OCI-LY7 (cell line): ENCODE measurements around the gene MYCL. TPM values are rescaled to one million over a fixed set of nuclear protein-coding genes. Genes with fewer than 3 reads are reported as not detected.

Experiments
- BruUV-seq: library from RNA; stranded (reverse); fragments of 400-500 nt; replicated peaks from 2 replicates; lab custom pipeline; 2021; lab: Mats Ljungman, UMichigan
- CTCF ChIA-PET: fragments of 300-600 bp; sonication (Branson Sonifier 250); formaldehyde crosslinking; loops from one replicate; lab custom pipeline; 2022; ENCODE audit warnings: antibody characterized with exemption; ENCODE audit not compliant: unreplicated experiment; lab: Charles Lee
- POLR2A ChIA-PET: fragments of 300-600 bp; sonication (Branson Sonifier 250); formaldehyde crosslinking; loops from one replicate; lab custom pipeline; 2022; ENCODE audit warnings: antibody characterized with exemption; lab: Charles Lee
- DNase-seq: peaks from one replicate; pipeline ENCODE4 v3.0.0-alpha.2; 2015; ENCODE audit warnings: low spot score
- H2AFZ ChIP-seq: fragments of 200-600 bp; sonication (generic), shearing (Covaris generic); 2 replicates; pipeline ENCODE4 v1.6.1; 2014; ENCODE audit warnings: mild to moderate bottlenecking, antibody characterized with exemption, low read length, moderate library complexity
- H3K27ac ChIP-seq: fragments of 200-600 bp; sonication (generic); 2 replicates; pipeline ENCODE4 v1.5.1; 2014; ENCODE audit warnings: mixed run types, low read depth, mild to moderate bottlenecking, moderate library complexity, low read length, inconsistent platforms; ENCODE audit not compliant: poor library complexity, severe bottlenecking
- H3K36me3 ChIP-seq: fragments of 200-600 bp; sonication (generic); 2 replicates; pipeline ENCODE4 v1.6.1; 2014; ENCODE audit warnings: mild to moderate bottlenecking, antibody characterized with exemption, low read length, moderate library complexity, mixed read lengths; ENCODE audit not compliant: insufficient read depth
- H3K4me1 ChIP-seq: fragments of 200-600 bp; sonication (generic); 2 replicates; pipeline ENCODE4 v1.5.1; 2014; ENCODE audit warnings: mild to moderate bottlenecking, low read length; ENCODE audit not compliant: insufficient read depth, poor library complexity, severe bottlenecking
- H3K4me2 ChIP-seq: fragments of 200-600 bp; sonication (generic); 2 replicates; pipeline ENCODE4 v1.6.1; 2014; ENCODE audit warnings: mild to moderate bottlenecking, low read length
- H3K4me3 ChIP-seq: fragments of 200-600 bp; sonication (generic); 2 replicates; pipeline ENCODE4 v1.5.1; 2014; ENCODE audit warnings: mild to moderate bottlenecking, low read depth, low read length; ENCODE audit not compliant: poor library complexity, severe bottlenecking
- H3K79me2 ChIP-seq: fragments of 200-600 bp; sonication (generic); 2 replicates; pipeline ENCODE4 v1.6.1; 2016; ENCODE audit warnings: low read depth, mild to moderate bottlenecking, low read length, moderate library complexity, mixed read lengths; ENCODE audit not compliant: insufficient read depth
- H3K9me2 ChIP-seq: fragments of 200-600 bp; sonication (generic); 2 replicates; pipeline ENCODE4 v1.6.1; 2016; ENCODE audit warnings: mild to moderate bottlenecking, low read length, mixed read lengths; ENCODE audit not compliant: insufficient read depth
- H3K9me3 ChIP-seq: fragments of 200-600 bp; sonication (generic); 2 replicates; pipeline ENCODE4 v1.6.1; 2014; ENCODE audit warnings: mild to moderate bottlenecking, mixed run types, low read length, mixed read lengths
- H4K20me1 ChIP-seq: fragments of 200-600 bp; sonication (generic); 2 replicates; pipeline ENCODE4 v1.6.1; 2014; ENCODE audit warnings: mild to moderate bottlenecking, antibody characterized with exemption, low read length, moderate library complexity, mixed read lengths; ENCODE audit not compliant: insufficient read depth
- CTCF ChIP-seq: fragments of 200-600 bp; sonication (generic); conservative IDR thresholded peaks from 2 replicates; pipeline ENCODE4 v1.5.1; 2014; ENCODE audit warnings: mild to moderate bottlenecking, antibody characterized with exemption, low read length, moderate library complexity, mixed read lengths
- EZH2phosphoT487 ChIP-seq: fragments of 200-600 bp; sonication (generic); IDR thresholded peaks from 2 replicates; pipeline ENCODE4 v1.6.1; 2018; ENCODE audit warnings: low read depth, borderline replicate concordance, mild to moderate bottlenecking, mixed run types, antibody characterized with exemption, low read length, moderate library complexity, mixed read lengths
- intact Hi-C: fragments of 100-400 bp; cut with micrococcal nuclease; formaldehyde crosslinking; loops from one replicate; pipeline ENCODE4 v1.10.0; 2022; ENCODE audit not compliant: unreplicated experiment
- total RNA-seq, 2 experiments: library from RNA; depleted of rRNA in 1 of 2; stranded (reverse); fragments of >200 nt in 1 of 2; shearing (Covaris generic) in 1 of 2; gene quantifications; 2 replicates each; pipeline ENCODE4 v1.2.3, GENCODE V29; 2014 to 2022

Gene MYCL
- total RNA-seq, 2 experiments from 2014 or later: 0.41 to 1.0 TPM

GRCh38 chr1:39910263-39910662, 8.5 kb upstream of the MYCL start:
- Histone ChIP-seq H3K9me3 (peaks cover 11% of the 10 kb centered on the region; the same call in 1 of the 2 replicates), H3K4me2 (no peak overlapping the region), H3K4me3 (no peak overlapping the region), H3K9me2 (no peaks in the 10 kb centered on the region), H3K27ac (no peak overlapping the region), H3K79me2 (no peaks in the 10 kb centered on the region), H3K36me3 (no peaks in the 10 kb centered on the region), H2AFZ (no peak overlapping the region), H4K20me1 (no peaks in the 10 kb centered on the region), H3K4me1 (no peaks in the 10 kb centered on the region)
- TF ChIP-seq CTCF (no peak), EZH2phosphoT487 (no peak)
- CTCF ChIA-PET: interaction anchor here (0.7 kb wide), 1 partner anchor 9 kb away, joined by 3 read pairs; the partner anchor contains the start of gene MYCL
- DNase-seq: no peak
- intact Hi-C loops: no loop called here
- POLR2A ChIA-PET: interaction anchor here (0.6 kb wide), 1 partner anchor 62 kb away, joined by 4 read pairs; no protein-coding TSS in a partner anchor
- no TSS peak for BruUV-seq

- no peak for TF ChIP-seq EZH2phosphoT487
- TF ChIP-seq CTCF: no peak
- DNase-seq: no peak
- no TSS peak for BruUV-seq
- Histone ChIP-seq H3K4me2 (no peak overlapping the region), H3K27ac (no peak overlapping the region), H3K9me3 (peaks cover 11% of the 10 kb centered on the region; the same call in 1 of the 2 replicates), H2AFZ (no peak overlapping the region), H3K79me2 (no peaks in the 10 kb centered on the region), H4K20me1 (no peaks in the 10 kb centered on the region), H3K9me2 (no peaks in the 10 kb centered on the region), H3K4me1 (no peaks in the 10 kb centered on the region), H3K4me3 (no peak overlapping the region), H3K36me3 (no peaks in the 10 kb centered on the region)
- ChIA-PET POLR2A (no interaction called here), CTCF (no interaction called here)
- intact Hi-C loops: no loop called here
These were observed 6.8 kb upstream of the MYCL start for GRCh38 chr1:39908534-39908933.

- intact Hi-C loops: no loop called here
- CTCF ChIA-PET: no interaction called here
- Histone ChIP-seq H3K4me3 (no peak overlapping the region), H3K4me1 (no peaks in the 10 kb centered on the region), H3K36me3 (no peaks in the 10 kb centered on the region), H3K9me2 (no peaks in the 10 kb centered on the region), H3K4me2 (no peak overlapping the region), H3K27ac (no peak overlapping the region), H3K9me3 (peaks cover 11% of the 10 kb centered on the region; the same call in 1 of the 2 replicates), H4K20me1 (no peaks in the 10 kb centered on the region), H3K79me2 (no peaks in the 10 kb centered on the region), H2AFZ (no peak overlapping the region)
- POLR2A ChIA-PET: interaction anchor here (0.7 kb wide), 2 partner anchors 23 to 27 kb away, joined by 3 to 5 read pairs; no protein-coding TSS in a partner anchor
- no peak for TF ChIP-seq CTCF
- BruUV-seq: no TSS peak
- no peak for DNase-seq
These were observed 6.1 kb upstream of the MYCL start for GRCh38 chr1:39907528-39908453.
